ENCODE measurements around the gene IFIT2. TPM values are rescaled to one million over a fixed set of nuclear protein-coding genes. Genes with fewer than 3 reads are reported as not detected.
"Not testable (repeated sequence)": the region's sequence is repeated elsewhere in the genome, so short reads cannot be mapped to it uniquely, and the experiment has no call there.

Gene IFIT2, protein sequence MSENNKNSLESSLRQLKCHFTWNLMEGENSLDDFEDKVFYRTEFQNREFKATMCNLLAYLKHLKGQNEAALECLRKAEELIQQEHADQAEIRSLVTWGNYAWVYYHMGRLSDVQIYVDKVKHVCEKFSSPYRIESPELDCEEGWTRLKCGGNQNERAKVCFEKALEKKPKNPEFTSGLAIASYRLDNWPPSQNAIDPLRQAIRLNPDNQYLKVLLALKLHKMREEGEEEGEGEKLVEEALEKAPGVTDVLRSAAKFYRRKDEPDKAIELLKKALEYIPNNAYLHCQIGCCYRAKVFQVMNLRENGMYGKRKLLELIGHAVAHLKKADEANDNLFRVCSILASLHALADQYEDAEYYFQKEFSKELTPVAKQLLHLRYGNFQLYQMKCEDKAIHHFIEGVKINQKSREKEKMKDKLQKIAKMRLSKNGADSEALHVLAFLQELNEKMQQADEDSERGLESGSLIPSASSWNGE
- total RNA-seq (2014; rRNA removed; shearing (Covaris generic); ENCODE audit: low replicate concordance) = 0.75 and 0.97 TPM in 2 replicates

GRCh38 chr10:89301721-89302445, at the start of gene IFIT2:
Gene IFIT2 (plus strand): TSS chr10:89302046. CDS start chr10:89302124, 78 bp downstream.
- H2AFZ ChIP-seq (ENCODE audit: low read length) = peak within 1 kb of the TSS; percentile 92

GRCh38 chr10:89252225-89252585, 49.6 kb upstream of the IFIT2 start:
- H3K9me2 ChIP-seq (replicated peaks; ENCODE audit: insufficient read depth, low read length) = no peaks in the 10 kb centered on the region
- DNase-seq = no peak
- no peaks in the 10 kb centered on the region for H4K20me1 ChIP-seq (ENCODE audit: insufficient read depth, low read depth, low read length)
- H3K4me1 ChIP-seq (ENCODE audit: low read length) = peaks cover 9% of the 10 kb centered on the region
- no peak overlapping the region for H3K9ac ChIP-seq (ENCODE audit: low read length)
- no peak overlapping the region for H3K4me2 ChIP-seq (ENCODE audit: low read depth, low read length, poor library complexity, severe bottlenecking)
- H3K79me2 ChIP-seq (ENCODE audit: low read length) = no peaks in the 10 kb centered on the region
- H2AFZ ChIP-seq (ENCODE audit: low read length) = no peak overlapping the region
- no peaks in the 10 kb centered on the region for H3K9me3 ChIP-seq (ENCODE audit: low read length)
- no peak overlapping the region for H3K27ac ChIP-seq (ENCODE audit: low read length)
- H3K4me3 ChIP-seq (ENCODE audit: low read length) = no peak overlapping the region
- no peaks in the 10 kb centered on the region for H3K36me3 ChIP-seq (ENCODE audit: insufficient read depth, low read length)
- no peaks in the 10 kb centered on the region for H3K27me3 ChIP-seq (ENCODE audit: low read length)

More at GRCh38 chr10:89301721-89302445, at the start of gene IFIT2:
- Histone ChIP-seq H3K27me3 (ENCODE audit: low read length) (no peaks in the 10 kb centered on the region), H3K36me3 (ENCODE audit: insufficient read depth, low read length) (no peaks in the 10 kb centered on the region), H3K9ac (ENCODE audit: low read length) (peak within 1 kb of the TSS; percentile 63), H3K4me1 (ENCODE audit: low read length) (peaks cover 22% of the 10 kb centered on the region), H3K27ac (ENCODE audit: low read length) (peak within 1 kb of the TSS; percentile 65), H3K9me3 (ENCODE audit: low read length) (no peaks in the 10 kb centered on the region), H4K20me1 (ENCODE audit: insufficient read depth, low read depth, low read length) (no peaks in the 10 kb centered on the region), H3K79me2 (ENCODE audit: low read length) (no peaks in the 10 kb centered on the region), H3K4me2 (ENCODE audit: low read depth, low read length, poor library complexity, severe bottlenecking) (peak within 1 kb of the TSS; percentile 80), H3K9me2 (replicated peaks; ENCODE audit: insufficient read depth, low read length) (no peaks in the 10 kb centered on the region), H3K4me3 (ENCODE audit: low read length) (peak within 1 kb of the TSS; percentile 64)
- peak; percentile 59 for DNase-seq

GRCh38 chr10:89255091-89255579, 46.7 kb upstream of the IFIT2 start:
- not testable (repeated sequence) for H3K4me3 ChIP-seq (ENCODE audit: low read length); H3K9ac ChIP-seq (ENCODE audit: low read length); H3K9me2 ChIP-seq (replicated peaks; ENCODE audit: insufficient read depth, low read length); H4K20me1 ChIP-seq (ENCODE audit: insufficient read depth, low read depth, low read length); H2AFZ ChIP-seq (ENCODE audit: low read length); H3K4me1 ChIP-seq (ENCODE audit: low read length); H3K36me3 ChIP-seq (ENCODE audit: insufficient read depth, low read length); H3K4me2 ChIP-seq (ENCODE audit: low read depth, low read length, poor library complexity, severe bottlenecking); H3K27me3 ChIP-seq (ENCODE audit: low read length); DNase-seq; H3K9me3 ChIP-seq (ENCODE audit: low read length); H3K79me2 ChIP-seq (ENCODE audit: low read length); H3K27ac ChIP-seq (ENCODE audit: low read length)

DNA sequence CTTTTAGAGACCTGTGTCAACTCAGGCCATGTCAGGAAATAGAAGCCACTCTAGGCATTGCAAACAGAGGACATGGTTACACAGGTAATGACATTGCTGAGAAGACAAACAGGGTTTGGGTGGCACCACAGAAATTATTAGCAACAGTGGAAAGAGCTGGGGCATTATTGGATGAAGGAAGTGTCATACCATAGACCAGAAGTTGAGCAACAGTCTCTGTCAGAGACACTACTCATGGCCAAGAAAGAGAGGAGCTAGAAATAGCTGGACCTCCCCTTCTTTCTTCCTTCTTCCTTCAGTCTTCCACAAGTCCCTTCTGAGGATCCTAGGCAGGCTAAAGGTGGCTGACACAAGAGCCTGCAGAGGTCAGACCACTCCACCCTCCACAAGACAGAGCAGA, 46.1 kb upstream of the IFIT2 start:
- no peaks in the 10 kb centered on the region for H3K36me3 ChIP-seq (ENCODE audit: insufficient read depth, low read length)
- no peaks in the 10 kb centered on the region for H4K20me1 ChIP-seq (ENCODE audit: insufficient read depth, low read depth, low read length)
- no peak overlapping the region for H3K4me2 ChIP-seq (ENCODE audit: low read depth, low read length, poor library complexity, severe bottlenecking)
- no peak for DNase-seq
- no peak overlapping the region for H3K4me3 ChIP-seq (ENCODE audit: low read length)
- H3K27me3 ChIP-seq (ENCODE audit: low read length) = no peaks in the 10 kb centered on the region
- no peak overlapping the region for H3K27ac ChIP-seq (ENCODE audit: low read length)
- H3K9me3 ChIP-seq (ENCODE audit: low read length) = no peaks in the 10 kb centered on the region
- H3K9me2 ChIP-seq (replicated peaks; ENCODE audit: insufficient read depth, low read length) = no peaks in the 10 kb centered on the region
- no peak overlapping the region for H3K9ac ChIP-seq (ENCODE audit: low read length)
- H3K79me2 ChIP-seq (ENCODE audit: low read length) = no peaks in the 10 kb centered on the region
- H3K4me1 ChIP-seq (ENCODE audit: low read length) = peaks cover 4% of the 10 kb centered on the region
- no peak overlapping the region for H2AFZ ChIP-seq (ENCODE audit: low read length)

DNA sequence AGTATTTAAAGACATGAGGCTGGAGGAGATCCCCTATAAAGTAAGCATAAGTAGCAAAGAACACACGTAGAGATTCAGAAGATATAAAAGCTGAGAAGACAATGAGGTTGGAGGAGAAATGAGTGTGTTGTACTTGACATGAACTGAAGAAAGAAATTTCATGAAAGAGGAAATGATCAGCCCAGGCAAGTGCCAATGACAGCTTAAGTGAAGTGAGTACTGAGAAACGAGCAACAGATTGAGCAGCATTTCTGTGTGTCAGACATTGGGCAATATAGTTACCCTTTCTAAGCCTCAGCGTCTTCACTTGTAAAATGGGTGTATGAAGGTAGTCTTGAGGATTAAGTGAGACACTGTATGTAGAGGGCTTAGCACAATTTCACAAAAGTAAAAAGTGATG, 45.5 kb upstream of the IFIT2 start:
- no peak overlapping the region for H3K27ac ChIP-seq (ENCODE audit: low read length)
- no peaks in the 10 kb centered on the region for H3K9me2 ChIP-seq (replicated peaks; ENCODE audit: insufficient read depth, low read length)
- H3K4me1 ChIP-seq (ENCODE audit: low read length) = no peaks in the 10 kb centered on the region
- no peak for DNase-seq
- H4K20me1 ChIP-seq (ENCODE audit: insufficient read depth, low read depth, low read length) = no peaks in the 10 kb centered on the region
- H3K4me2 ChIP-seq (ENCODE audit: low read depth, low read length, poor library complexity, severe bottlenecking) = no peak overlapping the region
- H2AFZ ChIP-seq (ENCODE audit: low read length) = no peak overlapping the region
- H3K27me3 ChIP-seq (ENCODE audit: low read length) = no peaks in the 10 kb centered on the region
- H3K9me3 ChIP-seq (ENCODE audit: low read length) = no peaks in the 10 kb centered on the region
- no peak overlapping the region for H3K4me3 ChIP-seq (ENCODE audit: low read length)
- H3K9ac ChIP-seq (ENCODE audit: low read length) = no peak overlapping the region
- no peaks in the 10 kb centered on the region for H3K79me2 ChIP-seq (ENCODE audit: low read length)
- no peaks in the 10 kb centered on the region for H3K36me3 ChIP-seq (ENCODE audit: insufficient read depth, low read length)

DNA sequence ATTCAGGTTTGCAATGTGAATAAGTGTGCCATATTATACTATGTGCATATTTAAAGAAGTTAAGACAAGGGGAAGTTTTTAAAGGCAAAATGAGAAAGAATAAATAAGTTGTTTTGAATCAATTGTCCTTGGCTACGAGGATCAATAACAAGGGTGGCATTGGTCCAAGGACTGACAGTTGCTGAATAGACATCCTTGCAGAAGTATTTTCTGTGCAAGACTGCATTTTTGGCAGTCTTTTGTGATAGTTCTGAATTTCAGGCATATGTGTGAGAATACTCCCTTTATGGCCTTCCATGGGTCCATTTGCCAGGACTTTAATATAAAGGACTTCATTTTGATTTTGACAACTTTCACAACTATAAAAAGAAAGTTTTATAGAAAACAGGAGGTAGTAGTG, 44.9 kb upstream of the IFIT2 start:
- Histone ChIP-seq H3K79me2 (ENCODE audit: low read length) (no peaks in the 10 kb centered on the region), H4K20me1 (ENCODE audit: insufficient read depth, low read depth, low read length) (no peaks in the 10 kb centered on the region), H3K27ac (ENCODE audit: low read length) (no peak overlapping the region), H3K9ac (ENCODE audit: low read length) (no peak overlapping the region), H3K4me1 (ENCODE audit: low read length) (no peaks in the 10 kb centered on the region), H3K4me3 (ENCODE audit: low read length) (no peak overlapping the region), H3K9me2 (replicated peaks; ENCODE audit: insufficient read depth, low read length) (no peaks in the 10 kb centered on the region), H3K9me3 (ENCODE audit: low read length) (no peaks in the 10 kb centered on the region), H3K4me2 (ENCODE audit: low read depth, low read length, poor library complexity, severe bottlenecking) (no peak overlapping the region), H3K36me3 (ENCODE audit: insufficient read depth, low read length) (no peaks in the 10 kb centered on the region), H2AFZ (ENCODE audit: low read length) (no peak overlapping the region), H3K27me3 (ENCODE audit: low read length) (no peaks in the 10 kb centered on the region)
- no peak for DNase-seq

GRCh38 chr10:89257581-89257980, 44.3 kb upstream of the IFIT2 start:
- Histone ChIP-seq H3K27me3 (ENCODE audit: low read length) (no peaks in the 10 kb centered on the region), H3K9me2 (replicated peaks; ENCODE audit: insufficient read depth, low read length) (no peaks in the 10 kb centered on the region), H3K4me2 (ENCODE audit: low read depth, low read length, poor library complexity, severe bottlenecking) (no peak overlapping the region), H3K27ac (ENCODE audit: low read length) (no peak overlapping the region), H3K4me3 (ENCODE audit: low read length) (no peak overlapping the region), H3K9me3 (ENCODE audit: low read length) (no peaks in the 10 kb centered on the region), H3K36me3 (ENCODE audit: insufficient read depth, low read length) (no peaks in the 10 kb centered on the region), H3K9ac (ENCODE audit: low read length) (no peak overlapping the region), H3K4me1 (ENCODE audit: low read length) (no peaks in the 10 kb centered on the region), H2AFZ (ENCODE audit: low read length) (no peak overlapping the region), H3K79me2 (ENCODE audit: low read length) (no peaks in the 10 kb centered on the region), H4K20me1 (ENCODE audit: insufficient read depth, low read depth, low read length) (no peaks in the 10 kb centered on the region)
- no peak for DNase-seq

GRCh38 chr10:89258881-89259280, 43.0 kb upstream of the IFIT2 start:
- Histone ChIP-seq H3K27ac (ENCODE audit: low read length) (no peak overlapping the region), H2AFZ (ENCODE audit: low read length) (no peak overlapping the region), H3K27me3 (ENCODE audit: low read length) (no peaks in the 10 kb centered on the region), H3K4me1 (ENCODE audit: low read length) (no peaks in the 10 kb centered on the region), H3K79me2 (ENCODE audit: low read length) (no peaks in the 10 kb centered on the region), H3K9me3 (ENCODE audit: low read length) (no peaks in the 10 kb centered on the region), H3K9ac (ENCODE audit: low read length) (no peak overlapping the region), H4K20me1 (ENCODE audit: insufficient read depth, low read depth, low read length) (no peaks in the 10 kb centered on the region), H3K36me3 (ENCODE audit: insufficient read depth, low read length) (no peaks in the 10 kb centered on the region), H3K9me2 (replicated peaks; ENCODE audit: insufficient read depth, low read length) (no peaks in the 10 kb centered on the region), H3K4me3 (ENCODE audit: low read length) (no peak overlapping the region), H3K4me2 (ENCODE audit: low read depth, low read length, poor library complexity, severe bottlenecking) (no peak overlapping the region)
- DNase-seq = no peak

Measured in Karpas-422 (cell line).